HepG2 (cell line): ENCODE data around the gene TAF8. TPM values are rescaled to one million over a fixed set of nuclear protein-coding genes. Genes with fewer than 3 reads are reported as not detected.

Experiments used
- CEBPB ChIP-seq: IDR thresholded peaks from 2 replicates; pipeline ENCODE4 v1.6.1; 2011; ENCODE audit warnings: low read depth, low read length, improper control_type of control experiment, borderline replicate concordance
- DNMT1 ChIP-seq: sonication (generic); formaldehyde crosslinking; IDR thresholded peaks from 2 replicates; pipeline ENCODE4 v1.5.1; 2020; ENCODE audit warnings: mild to moderate bottlenecking, missing genetic modification reagents
- GABPA ChIP-seq, 2 experiments: IDR thresholded peaks; 2 replicates each; pipeline ENCODE4 v1.6.1; 2011 to 2016; ENCODE audit warnings: low read depth in 2 of 2, low read length in 1 of 2, missing biosample characterization in 1 of 2, missing genetic modification characterization in 1 of 2
- HDAC1 ChIP-seq: sonication (generic); formaldehyde crosslinking; IDR thresholded peaks from 2 replicates; pipeline ENCODE4 v1.5.1; 2020; ENCODE audit warnings: mild to moderate bottlenecking, missing genetic modification reagents
- HMG20A ChIP-seq: IDR thresholded peaks from 2 replicates; pipeline ENCODE4 v1.6.1; 2016; ENCODE audit warnings: borderline replicate concordance
- MEF2D ChIP-seq: sonication (generic); formaldehyde crosslinking; IDR thresholded peaks from 2 replicates; pipeline ENCODE4 v1.5.1; 2020; ENCODE audit warnings: mild to moderate bottlenecking, missing genetic modification reagents
- MEIS1 ChIP-seq: sonication (generic); formaldehyde crosslinking; IDR thresholded peaks from 2 replicates; pipeline ENCODE4 v1.9.0; 2021; ENCODE audit warnings: mild to moderate bottlenecking, missing genetic modification reagents, moderate library complexity, borderline replicate concordance
- MLLT10 ChIP-seq: sonication (generic); formaldehyde crosslinking; IDR thresholded peaks from 2 replicates; pipeline ENCODE4 v1.4.0; 2020; ENCODE audit warnings: missing genetic modification reagents
- NFE2 ChIP-seq: sonication (generic); formaldehyde crosslinking; IDR thresholded peaks from 2 replicates; pipeline ENCODE4 v1.4.0; 2020; ENCODE audit warnings: missing genetic modification reagents
- SNAPC2 ChIP-seq: sonication (generic); formaldehyde crosslinking; IDR thresholded peaks from 2 replicates; pipeline ENCODE4 v1.8.1; 2022; ENCODE audit warnings: mild to moderate bottlenecking, missing genetic modification reagents
- SP4 ChIP-seq: sonication (generic); formaldehyde crosslinking; IDR thresholded peaks from 2 replicates; pipeline ENCODE4 v1.8.1; 2023; ENCODE audit warnings: mild to moderate bottlenecking, missing genetic modification reagents
- SYNCRIP ChIP-seq: fragments of 200-400 bp; formaldehyde crosslinking; IDR thresholded peaks from 2 replicates; pipeline ENCODE4 v1.6.1; 2018; ENCODE audit warnings: mild to moderate bottlenecking, low read depth, low read length; ENCODE audit not compliant: insufficient read depth
- ZNF10 ChIP-seq: sonication (generic); formaldehyde crosslinking; IDR thresholded peaks from 2 replicates; pipeline ENCODE4 v1.4.0; 2020; ENCODE audit warnings: mild to moderate bottlenecking, low read depth, missing genetic modification reagents, borderline replicate concordance
- ZNF12 ChIP-seq: sonication (generic); formaldehyde crosslinking; IDR thresholded peaks from 2 replicates; pipeline ENCODE4 v1.5.0; 2020; ENCODE audit warnings: missing genetic modification reagents
- ZNF24 ChIP-seq: fragments of 450-650 bp; IDR thresholded peaks from 2 replicates; pipeline ENCODE4 v1.6.1; 2017; ENCODE audit warnings: antibody characterized with exemption, mild to moderate bottlenecking
- ZNF331 ChIP-seq: sonication (generic); formaldehyde crosslinking; IDR thresholded peaks from 2 replicates; pipeline ENCODE4 v1.4.0; 2020; ENCODE audit warnings: missing genetic modification reagents
- ZNF333 ChIP-seq: sonication (generic); formaldehyde crosslinking; IDR thresholded peaks from 2 replicates; pipeline ENCODE4 v1.4.0; 2020; ENCODE audit warnings: mild to moderate bottlenecking, missing genetic modification reagents, borderline replicate concordance
- ZNF335 ChIP-seq: sonication (generic); formaldehyde crosslinking; IDR thresholded peaks from 2 replicates; pipeline ENCODE4 v1.4.0; 2020; ENCODE audit warnings: missing genetic modification reagents
- ZNF33A ChIP-seq: sonication (generic); formaldehyde crosslinking; IDR thresholded peaks from 2 replicates; pipeline ENCODE4 v1.5.1; 2020; ENCODE audit warnings: missing genetic modification reagents, mild to moderate bottlenecking, moderate library complexity, borderline replicate concordance
- ZNF510 ChIP-seq: sonication (generic); formaldehyde crosslinking; IDR thresholded peaks from 2 replicates; pipeline ENCODE4 v1.4.0; 2020; ENCODE audit warnings: low read depth, mild to moderate bottlenecking, missing genetic modification reagents
- ZNF552 ChIP-seq: sonication (generic); formaldehyde crosslinking; IDR thresholded peaks from 2 replicates; pipeline ENCODE4 v1.9.0; 2022; ENCODE audit warnings: missing genetic modification reagents, mild to moderate bottlenecking, borderline replicate concordance
- ZNF660 ChIP-seq: sonication (generic); formaldehyde crosslinking; IDR thresholded peaks from 2 replicates; pipeline ENCODE4 v1.5.1; 2020; ENCODE audit warnings: mild to moderate bottlenecking, low read depth, missing genetic modification reagents, borderline replicate concordance
- ZNF703 ChIP-seq: sonication (generic); formaldehyde crosslinking; IDR thresholded peaks from 2 replicates; pipeline ENCODE4 v1.5.1; 2020; ENCODE audit warnings: missing genetic modification reagents, mild to moderate bottlenecking, moderate library complexity, borderline replicate concordance
- polyA plus RNA-seq, 8 experiments: library from polyadenylated mRNA; depleted of rRNA in 3 of 8; stranded (reverse) in 7 of 8; unstranded in 1 of 8; fragments of >200 nt; fragmentation: Illumina TruSeq in 4 of 8; extraction: Trizol in 4 of 8; gene quantifications; 2 replicates each; pipeline versions ENCODE4 v1.2.1 to v1.2.3, GENCODE V29; 2011 to 2016; ENCODE audit warnings: low read depth in 4 of 8, missing spikeins in 1 of 8, mixed read lengths in 1 of 8; ENCODE audit not compliant: insufficient read depth in 1 of 8
- total RNA-seq, 5 experiments: library from RNA; depleted of rRNA; stranded (reverse); fragments of >200 nt; fragmentation: Illumina TruSeq; extraction: Trizol; gene quantifications; 2 replicates each; pipeline ENCODE4 v1.2.3, GENCODE V29; 2016; ENCODE audit warnings: low read depth in 1 of 5
- TF ChIP-seq, protein P1 (sequence below): sonication (generic); formaldehyde crosslinking; IDR thresholded peaks from 2 replicates; pipeline ENCODE4 v1.4.0; 2020; ENCODE audit warnings: missing genetic modification reagents
- TF ChIP-seq, protein P2 (sequence below): sonication (generic); formaldehyde crosslinking; IDR thresholded peaks from 2 replicates; pipeline ENCODE4 v1.5.1; 2020; ENCODE audit warnings: mild to moderate bottlenecking, moderate library complexity, missing genetic modification reagents
- TF ChIP-seq, protein P3 (sequence below): sonication (generic); formaldehyde crosslinking; IDR thresholded peaks from 2 replicates; pipeline ENCODE4 v1.8.1; 2022; ENCODE audit warnings: mild to moderate bottlenecking, missing genetic modification reagents

TAF8 gene
- total and polyA plus RNA-seq, 2 of the 13 experiments (the other 11 are each of a cell fraction or from before 2014, with no cell fraction given): 25.2 to 25.8 TPM

DNA sequence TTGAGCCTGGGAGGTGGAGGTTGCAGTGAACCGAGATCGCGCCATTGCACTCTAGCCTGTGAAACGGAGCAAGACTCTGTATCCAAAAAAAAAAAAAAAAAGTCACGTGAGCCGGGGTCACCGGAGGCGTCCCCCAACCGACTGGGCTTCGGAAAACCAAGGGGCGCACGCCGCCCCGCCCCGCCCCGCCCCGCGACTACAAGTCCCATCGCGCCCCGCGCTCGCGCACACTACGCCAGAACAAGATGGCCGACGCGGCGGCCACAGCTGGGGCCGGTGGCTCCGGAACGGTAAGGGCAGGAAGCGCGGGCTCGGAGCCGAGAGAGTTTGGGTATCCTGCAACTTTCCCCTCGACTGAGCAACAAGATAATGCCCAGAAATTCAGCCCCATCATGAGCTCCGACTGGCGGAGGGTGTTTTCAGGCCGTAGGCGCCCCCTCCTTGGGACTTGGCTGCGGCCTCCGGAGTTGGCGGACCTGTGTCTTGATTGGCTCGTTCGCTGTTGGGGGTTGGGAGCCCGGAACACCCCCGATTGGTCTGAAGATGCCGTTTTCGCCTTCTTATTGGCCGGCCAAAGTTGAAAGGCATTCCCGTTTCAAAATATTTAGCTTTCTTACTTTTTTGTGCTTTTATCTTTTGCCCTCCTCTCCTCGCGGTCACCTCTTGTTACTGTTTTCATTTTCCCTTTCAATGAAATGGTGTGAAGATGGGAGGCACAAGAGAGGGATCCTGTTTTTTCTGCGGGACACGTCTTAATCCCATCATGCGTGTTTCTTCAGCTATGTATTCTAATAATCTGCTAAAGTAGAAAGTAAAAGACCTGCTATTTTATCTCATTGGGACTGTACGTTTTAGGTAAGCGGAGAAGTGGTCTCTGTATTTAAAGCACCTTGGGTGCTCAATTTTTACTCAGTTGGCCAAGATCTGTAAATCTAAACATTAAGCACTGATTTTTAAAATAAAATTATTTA lies at the start of gene TAF8 (continued):
- TF ChIP-seq ZNF12 (CRISPR knock-in tag) (peak; percentile 16; the same call in 1 of the 2 replicates), ZNF33A (CRISPR knock-in tag) (0 out of 2 replicates have a peak, but pooled peaks have one; percentile 46), HDAC1 (peak; percentile 72), MLLT10 (CRISPR knock-in tag) (no peak), ZNF335 (CRISPR knock-in tag) (peak; percentile 96), SNAPC2 (CRISPR knock-in tag) (peak; percentile 86; the same call in 1 of the 2 replicates), ZNF510 (CRISPR knock-in tag) (peak; percentile 94; the same call in 1 of the 2 replicates), CEBPB (no peak), NFE2 (CRISPR knock-in tag) (no peak), MEIS1 (CRISPR knock-in tag) (peak; percentile 70; the same call in 1 of the 2 replicates), ZNF333 (CRISPR knock-in tag) (0 out of 2 replicates have a peak, but pooled peaks have one; percentile 14), DNMT1 (no peak), GABPA (IDR thresholded peaks at IDR 0.05; ENCODE audit: low read depth, low read length) (no peak), GABPA (CRISPR knock-in tag; IDR thresholded peaks at IDR 0.05; ENCODE audit: low read depth) (peak; percentile 78), ZNF10 (CRISPR knock-in tag) (no peak), MEF2D (CRISPR knock-in tag) (peak; percentile 88), ZNF331 (CRISPR knock-in tag) (peak; percentile 15), ZNF660 (peak; percentile 23; the same call in 1 of the 2 replicates), ZNF703 (CRISPR knock-in tag) (no peak), SP4 (CRISPR knock-in tag) (peak; percentile 74; the same call in 1 of the 2 replicates), HMG20A (CRISPR knock-in tag) (no peak), SYNCRIP (no peak), ZNF552 (CRISPR knock-in tag) (no peak), ZNF24 (no peak; the same call in 1 of the 2 replicates)
- TF ChIP-seq, protein P1, sequence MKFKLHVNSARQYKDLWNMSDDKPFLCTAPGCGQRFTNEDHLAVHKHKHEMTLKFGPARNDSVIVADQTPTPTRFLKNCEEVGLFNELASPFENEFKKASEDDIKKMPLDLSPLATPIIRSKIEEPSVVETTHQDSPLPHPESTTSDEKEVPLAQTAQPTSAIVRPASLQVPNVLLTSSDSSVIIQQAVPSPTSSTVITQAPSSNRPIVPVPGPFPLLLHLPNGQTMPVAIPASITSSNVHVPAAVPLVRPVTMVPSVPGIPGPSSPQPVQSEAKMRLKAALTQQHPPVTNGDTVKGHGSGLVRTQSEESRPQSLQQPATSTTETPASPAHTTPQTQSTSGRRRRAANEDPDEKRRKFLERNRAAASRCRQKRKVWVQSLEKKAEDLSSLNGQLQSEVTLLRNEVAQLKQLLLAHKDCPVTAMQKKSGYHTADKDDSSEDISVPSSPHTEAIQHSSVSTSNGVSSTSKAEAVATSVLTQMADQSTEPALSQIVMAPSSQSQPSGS (CRISPR knock-in tag): peak; percentile 84
- TF ChIP-seq, protein P2, sequence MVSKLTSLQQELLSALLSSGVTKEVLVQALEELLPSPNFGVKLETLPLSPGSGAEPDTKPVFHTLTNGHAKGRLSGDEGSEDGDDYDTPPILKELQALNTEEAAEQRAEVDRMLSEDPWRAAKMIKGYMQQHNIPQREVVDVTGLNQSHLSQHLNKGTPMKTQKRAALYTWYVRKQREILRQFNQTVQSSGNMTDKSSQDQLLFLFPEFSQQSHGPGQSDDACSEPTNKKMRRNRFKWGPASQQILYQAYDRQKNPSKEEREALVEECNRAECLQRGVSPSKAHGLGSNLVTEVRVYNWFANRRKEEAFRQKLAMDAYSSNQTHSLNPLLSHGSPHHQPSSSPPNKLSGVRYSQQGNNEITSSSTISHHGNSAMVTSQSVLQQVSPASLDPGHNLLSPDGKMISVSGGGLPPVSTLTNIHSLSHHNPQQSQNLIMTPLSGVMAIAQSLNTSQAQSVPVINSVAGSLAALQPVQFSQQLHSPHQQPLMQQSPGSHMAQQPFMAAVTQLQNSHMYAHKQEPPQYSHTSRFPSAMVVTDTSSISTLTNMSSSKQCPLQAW: peak; percentile 81
- TF ChIP-seq, protein P3, sequence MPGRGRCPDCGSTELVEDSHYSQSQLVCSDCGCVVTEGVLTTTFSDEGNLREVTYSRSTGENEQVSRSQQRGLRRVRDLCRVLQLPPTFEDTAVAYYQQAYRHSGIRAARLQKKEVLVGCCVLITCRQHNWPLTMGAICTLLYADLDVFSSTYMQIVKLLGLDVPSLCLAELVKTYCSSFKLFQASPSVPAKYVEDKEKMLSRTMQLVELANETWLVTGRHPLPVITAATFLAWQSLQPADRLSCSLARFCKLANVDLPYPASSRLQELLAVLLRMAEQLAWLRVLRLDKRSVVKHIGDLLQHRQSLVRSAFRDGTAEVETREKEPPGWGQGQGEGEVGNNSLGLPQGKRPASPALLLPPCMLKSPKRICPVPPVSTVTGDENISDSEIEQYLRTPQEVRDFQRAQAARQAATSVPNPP (CRISPR knock-in tag): peak; percentile 72; the same call in 1 of the 2 replicates
